Neutrophil (primary cell): ENCODE data around the gene PVALEF.

Experiments
- H3K27ac ChIP-seq: fragments of 200-600 bp; sonication (generic); 2 replicates; pipeline ENCODE4 v1.5.1; 2016; ENCODE audit warnings: mild to moderate bottlenecking, moderate library complexity
- H3K27me3 ChIP-seq: fragments of 200-600 bp; sonication (generic); 2 replicates; pipeline ENCODE4 v1.6.0; 2016; ENCODE audit warnings: mild to moderate bottlenecking
- H3K36me3 ChIP-seq: fragments of 200-600 bp; sonication (generic); 2 replicates; pipeline ENCODE4 v1.5.1; 2017
- H3K4me1 ChIP-seq, 2 experiments: fragments of 200-600 bp in 1 of 2; sonication (generic) in 1 of 2; 1 replicate in 1 of 2; 2 replicates in 1 of 2; pipeline versions ENCODE4 v1.5.1 to v1.6.1; 2013 to 2016; ENCODE audit warnings: low read depth in 1 of 2, low read length in 1 of 2, mild to moderate bottlenecking in 1 of 2, moderate library complexity in 1 of 2; ENCODE audit not compliant: control insufficient read depth in 1 of 2, insufficient read depth in 1 of 2
- H3K4me3 ChIP-seq, 2 experiments: fragments of 200-600 bp in 1 of 2; sonication (generic) in 1 of 2; 1 replicate in 1 of 2; 2 replicates in 1 of 2; pipeline ENCODE4 v1.5.1; 2013 to 2016; ENCODE audit warnings: low read depth in 1 of 2, low read length in 1 of 2, mild to moderate bottlenecking in 1 of 2, moderate library complexity in 1 of 2
- H3K9me3 ChIP-seq: fragments of 200-600 bp; sonication (generic); 2 replicates; pipeline ENCODE4 v1.5.1; 2016
- TF ChIP-seq, protein P1 (sequence below): fragments of 200-600 bp; sonication (generic); IDR thresholded peaks from 2 replicates; pipeline ENCODE4 v1.5.1; 2016; ENCODE audit warnings: antibody characterized with exemption

PVALEF gene

GRCh38 chr17:81135505-81136278 is 29.6 kb upstream of the PVALEF start:
- H3K4me3 ChIP-seq: no peak overlapping the region
- H3K27me3 ChIP-seq: no peaks in the 10 kb centered on the region
- TF ChIP-seq, protein P1, sequence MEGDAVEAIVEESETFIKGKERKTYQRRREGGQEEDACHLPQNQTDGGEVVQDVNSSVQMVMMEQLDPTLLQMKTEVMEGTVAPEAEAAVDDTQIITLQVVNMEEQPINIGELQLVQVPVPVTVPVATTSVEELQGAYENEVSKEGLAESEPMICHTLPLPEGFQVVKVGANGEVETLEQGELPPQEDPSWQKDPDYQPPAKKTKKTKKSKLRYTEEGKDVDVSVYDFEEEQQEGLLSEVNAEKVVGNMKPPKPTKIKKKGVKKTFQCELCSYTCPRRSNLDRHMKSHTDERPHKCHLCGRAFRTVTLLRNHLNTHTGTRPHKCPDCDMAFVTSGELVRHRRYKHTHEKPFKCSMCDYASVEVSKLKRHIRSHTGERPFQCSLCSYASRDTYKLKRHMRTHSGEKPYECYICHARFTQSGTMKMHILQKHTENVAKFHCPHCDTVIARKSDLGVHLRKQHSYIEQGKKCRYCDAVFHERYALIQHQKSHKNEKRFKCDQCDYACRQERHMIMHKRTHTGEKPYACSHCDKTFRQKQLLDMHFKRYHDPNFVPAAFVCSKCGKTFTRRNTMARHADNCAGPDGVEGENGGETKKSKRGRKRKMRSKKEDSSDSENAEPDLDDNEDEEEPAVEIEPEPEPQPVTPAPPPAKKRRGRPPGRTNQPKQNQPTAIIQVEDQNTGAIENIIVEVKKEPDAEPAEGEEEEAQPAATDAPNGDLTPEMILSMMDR: no peak
- no peak overlapping the region for H3K27ac ChIP-seq
- peaks cover 69% of the 10 kb centered on the region for H3K36me3 ChIP-seq
- no peaks in the 10 kb centered on the region for H3K9me3 ChIP-seq
- no peaks in the 10 kb centered on the region for H3K4me1 ChIP-seq

GRCh38 chr17:81136366-81136765 is 28.9 kb upstream of the PVALEF start:
- H3K36me3 ChIP-seq: peaks cover 63% of the 10 kb centered on the region
- TF ChIP-seq, protein P1: no peak
- H3K9me3 ChIP-seq: no peaks in the 10 kb centered on the region
- H3K4me3 ChIP-seq: no peak overlapping the region
- H3K27me3 ChIP-seq: no peaks in the 10 kb centered on the region
- H3K27ac ChIP-seq: no peak overlapping the region
- H3K4me1 ChIP-seq: no peaks in the 10 kb centered on the region

DNA sequence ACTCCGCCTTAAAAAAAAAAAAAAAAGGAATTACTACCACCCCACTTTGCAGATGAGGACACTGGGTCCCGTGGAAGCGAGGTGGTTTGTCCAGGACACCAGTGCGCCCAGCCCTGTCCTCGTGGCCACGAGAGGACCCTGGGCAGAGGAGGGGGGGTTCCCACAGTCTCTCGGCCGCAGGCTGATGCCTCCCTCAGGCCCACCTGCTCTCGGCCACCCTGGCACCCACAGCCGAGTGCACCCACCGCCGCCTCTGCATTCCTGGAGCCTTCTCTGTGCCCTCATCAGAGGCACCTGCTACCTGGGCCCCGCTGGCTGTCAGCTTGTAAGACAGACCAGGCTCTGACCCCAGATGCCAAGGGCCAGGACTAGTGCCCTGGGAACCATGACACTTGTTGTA is 28.1 kb upstream of the PVALEF start:
- H3K4me1 ChIP-seq: peaks cover 5 to 6% of the 10 kb centered on the region in 2 experiments
- H3K27ac ChIP-seq: no peak overlapping the region
- no peaks in the 10 kb centered on the region for H3K9me3 ChIP-seq
- H3K36me3 ChIP-seq: peaks cover 54% of the 10 kb centered on the region
- TF ChIP-seq, protein P1: no peak
- no peak overlapping the region for H3K4me3 ChIP-seq
- H3K27me3 ChIP-seq: no peaks in the 10 kb centered on the region

DNA sequence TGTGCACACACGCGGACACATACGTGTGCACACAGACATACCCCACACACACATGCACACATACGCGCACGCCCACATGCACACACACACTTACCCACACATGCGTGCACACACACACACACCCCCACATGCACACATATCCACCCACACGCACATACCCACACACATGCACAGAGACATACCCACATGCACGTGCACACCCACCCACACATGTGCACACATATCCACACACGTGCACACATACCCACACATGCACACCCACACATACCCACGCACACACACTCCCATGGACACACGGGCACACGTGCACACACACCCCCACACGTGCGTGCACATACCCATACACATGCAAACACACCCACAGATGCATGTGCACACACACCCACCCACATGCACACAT is 27.2 kb upstream of the PVALEF start:
- H3K4me3 ChIP-seq: no peak overlapping the region
- no peaks in the 10 kb centered on the region for H3K27me3 ChIP-seq
- TF ChIP-seq, protein P1: no peak
- H3K27ac ChIP-seq: no peak overlapping the region
- peaks cover 53% of the 10 kb centered on the region for H3K36me3 ChIP-seq
- H3K4me1 ChIP-seq: peaks cover 11 to 14% of the 10 kb centered on the region in 2 experiments
- no peaks in the 10 kb centered on the region for H3K9me3 ChIP-seq

GRCh38 chr17:81138500-81138899 is 26.8 kb upstream of the PVALEF start:
- H3K9me3 ChIP-seq: no peaks in the 10 kb centered on the region
- peaks cover 53% of the 10 kb centered on the region for H3K36me3 ChIP-seq
- H3K27me3 ChIP-seq: no peaks in the 10 kb centered on the region
- no peak overlapping the region for H3K27ac ChIP-seq
- H3K4me3 ChIP-seq: no peak overlapping the region
- peaks cover 14 to 18% of the 10 kb centered on the region in 2 experiments for H3K4me1 ChIP-seq
- TF ChIP-seq, protein P1: no peak
